GM19463 (cell line): ENCODE measurements around the gene CHRNB2.

Experiments used
- ATAC-seq: cut with Tn5 transposase; IDR thresholded peaks from one replicate; pipeline ENCODE4 v1.9.1; 2021; ENCODE audit warnings: mild to moderate bottlenecking, moderate library complexity; ENCODE audit not compliant: unreplicated experiment

CHRNB2 gene

DNA sequence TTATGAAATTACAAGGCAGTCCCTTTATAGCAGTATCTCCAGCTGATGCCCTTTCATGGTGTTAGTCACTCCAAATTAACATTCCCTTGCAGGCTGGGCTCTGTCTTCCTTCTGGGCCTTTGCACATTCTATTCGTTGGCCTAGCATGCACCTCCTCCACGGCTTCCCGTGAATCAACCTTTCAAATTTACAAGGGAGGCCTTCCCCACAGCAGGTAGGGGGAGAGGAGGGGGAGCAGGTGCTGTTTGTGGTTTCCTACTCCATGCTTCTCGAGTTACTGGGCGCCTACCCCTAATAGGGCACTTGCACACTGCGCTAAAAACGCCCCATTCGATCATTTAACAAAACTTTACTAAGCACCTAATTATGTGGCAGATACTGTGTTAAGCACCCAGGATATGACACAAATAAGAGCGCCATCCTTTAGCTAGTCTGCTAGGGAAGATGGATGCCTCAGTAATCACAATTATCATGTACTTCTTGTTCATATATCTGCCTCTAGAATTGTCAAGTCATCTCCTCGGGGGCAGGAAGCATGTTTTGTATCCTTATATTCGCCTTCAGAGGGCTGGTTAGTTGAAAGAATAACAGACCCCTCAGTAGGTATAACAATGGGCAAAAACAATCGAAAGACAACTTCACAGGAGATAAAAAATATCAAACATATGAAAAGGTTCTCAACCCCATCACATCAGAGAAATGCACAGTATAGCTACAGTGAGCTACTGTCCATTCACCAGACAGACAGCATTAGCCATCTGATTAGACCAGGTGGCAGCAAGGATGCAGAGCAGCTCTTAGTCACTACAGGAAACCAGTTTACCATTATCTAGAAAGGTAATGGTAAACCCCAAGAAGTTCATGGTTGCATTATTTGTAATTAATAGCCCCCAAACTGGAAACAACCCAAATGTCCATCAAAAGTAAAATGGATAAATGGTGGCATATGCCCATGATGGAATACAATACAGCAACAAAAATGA lies 42.1 kb downstream of the CHRNB2 start:
- ATAC-seq = no peak

DNA sequence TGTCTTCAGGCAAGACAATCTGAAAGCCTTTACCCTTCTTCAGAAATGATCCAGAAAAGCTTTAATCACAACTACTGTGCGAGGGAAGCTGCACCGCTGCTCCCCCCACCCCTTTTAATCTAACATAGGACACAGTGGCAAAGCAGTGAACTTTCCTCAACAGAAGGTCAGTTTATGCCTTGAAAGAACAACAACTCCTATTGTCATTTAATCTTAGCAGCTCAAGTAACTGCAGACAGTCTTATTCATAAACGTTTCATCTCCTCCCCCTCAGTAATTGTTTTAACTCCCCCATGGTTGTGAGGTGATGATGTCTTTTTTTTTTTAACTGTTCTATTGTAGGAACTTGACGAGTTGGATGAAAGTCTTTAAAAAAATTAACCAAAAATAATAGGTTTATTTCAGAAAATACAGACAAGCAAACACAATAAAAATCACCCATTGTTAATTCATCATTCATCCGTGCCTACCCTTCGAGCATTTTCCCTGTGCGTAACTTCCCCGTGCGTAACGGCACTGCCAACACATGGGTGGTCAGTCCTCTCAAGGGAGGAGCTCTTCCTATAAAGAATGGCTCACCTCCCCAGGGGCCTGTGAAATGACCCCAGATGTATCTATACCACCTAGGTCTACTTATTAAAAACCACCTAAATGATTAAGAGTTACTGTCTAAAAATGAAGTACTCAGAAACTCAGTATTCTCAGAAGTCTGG lies 43.7 kb downstream of the CHRNB2 start:
- no peak for ATAC-seq

DNA sequence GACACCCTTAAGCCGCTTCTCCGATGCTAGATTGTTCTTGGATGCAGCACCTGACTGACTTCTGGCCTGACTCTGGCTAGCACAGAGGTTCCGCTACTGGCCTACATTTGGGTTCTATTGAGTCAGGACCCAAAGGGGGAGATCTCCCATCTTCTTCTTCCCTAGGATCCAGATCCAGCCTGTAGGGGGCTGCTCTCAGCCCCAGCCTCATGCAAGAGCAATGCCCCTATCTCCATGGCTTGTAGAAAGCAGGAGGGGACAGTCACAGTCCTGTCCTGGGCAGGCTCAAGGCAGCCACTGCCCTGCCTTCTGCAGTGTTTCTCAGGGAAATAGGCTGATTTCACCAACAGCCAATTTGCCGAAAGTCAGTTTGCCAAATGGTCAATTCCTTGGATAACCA lies 46.7 kb downstream of the CHRNB2 start:
- no peak for ATAC-seq

DNA sequence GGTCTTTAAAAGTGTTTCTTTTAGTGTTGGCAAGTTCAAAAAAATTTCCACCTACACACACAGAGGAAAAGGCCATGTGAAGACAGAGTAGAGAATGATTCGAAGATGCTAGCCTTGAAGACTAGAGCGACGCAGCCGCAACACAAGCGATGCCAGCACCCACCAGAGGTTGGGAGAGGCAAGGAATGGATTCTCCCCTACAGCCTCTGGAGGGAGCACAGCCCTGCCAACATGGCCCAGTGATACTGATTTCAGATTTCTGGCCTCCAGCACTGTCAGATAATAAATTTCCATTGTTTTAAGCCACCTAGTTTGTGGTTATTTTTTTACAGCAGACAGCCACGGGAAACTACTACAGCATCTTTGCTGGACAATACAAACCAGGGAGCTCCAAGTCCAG lies 47.3 kb downstream of the CHRNB2 start:
- ATAC-seq = no peak

DNA sequence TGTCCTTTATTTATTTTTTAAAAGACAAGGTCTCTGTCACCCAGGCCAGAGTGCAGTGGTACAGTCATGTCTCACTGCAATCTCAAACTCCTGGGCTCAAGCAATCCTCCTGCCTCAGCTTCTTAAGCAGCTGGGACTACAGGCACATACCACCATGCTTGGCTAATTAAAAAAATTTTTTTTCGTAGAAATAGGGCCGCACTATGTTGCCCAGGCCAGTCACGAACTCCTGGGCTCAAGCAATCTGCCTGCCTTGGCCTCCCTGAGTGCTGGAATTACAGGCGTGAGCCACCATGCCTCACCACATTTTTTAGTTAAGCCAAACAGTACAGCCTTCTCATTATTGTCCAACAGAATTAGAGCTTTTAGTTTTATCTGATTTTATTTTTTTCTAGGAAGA lies 47.8 kb downstream of the CHRNB2 start:
- no peak for ATAC-seq

DNA sequence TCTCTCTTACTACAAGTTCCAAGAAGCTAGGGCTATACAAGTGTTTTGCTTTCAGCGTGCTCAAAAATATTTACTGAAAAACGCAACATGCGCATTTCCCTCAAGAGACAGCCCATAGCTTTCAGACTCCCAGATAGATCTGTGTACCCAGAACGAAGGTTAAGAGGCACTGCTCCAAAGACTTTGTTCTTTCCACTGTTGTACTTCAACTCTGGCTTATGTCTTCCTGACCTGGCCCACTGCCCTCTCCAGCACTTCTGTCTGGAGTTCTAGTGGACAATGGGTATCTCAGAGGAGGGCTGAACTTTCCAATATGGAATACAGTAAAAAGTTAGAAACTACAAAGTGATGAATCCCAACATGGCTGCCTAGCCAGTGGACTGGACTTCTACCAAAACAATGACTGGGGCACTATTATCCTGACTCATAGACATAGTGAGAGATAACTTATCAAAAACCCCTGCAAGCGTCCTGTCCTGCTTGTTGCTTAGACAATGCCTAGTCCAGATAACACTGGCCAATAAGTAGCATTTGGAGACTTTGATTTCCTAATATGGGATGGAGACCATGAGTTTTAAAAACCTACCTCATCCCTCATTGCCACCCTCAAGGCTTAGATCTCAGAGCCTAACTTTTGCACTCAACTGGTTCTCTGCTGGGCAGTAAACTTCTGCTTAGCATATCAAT lies 49.2 kb downstream of the CHRNB2 start:
- no peak for ATAC-seq

DNA sequence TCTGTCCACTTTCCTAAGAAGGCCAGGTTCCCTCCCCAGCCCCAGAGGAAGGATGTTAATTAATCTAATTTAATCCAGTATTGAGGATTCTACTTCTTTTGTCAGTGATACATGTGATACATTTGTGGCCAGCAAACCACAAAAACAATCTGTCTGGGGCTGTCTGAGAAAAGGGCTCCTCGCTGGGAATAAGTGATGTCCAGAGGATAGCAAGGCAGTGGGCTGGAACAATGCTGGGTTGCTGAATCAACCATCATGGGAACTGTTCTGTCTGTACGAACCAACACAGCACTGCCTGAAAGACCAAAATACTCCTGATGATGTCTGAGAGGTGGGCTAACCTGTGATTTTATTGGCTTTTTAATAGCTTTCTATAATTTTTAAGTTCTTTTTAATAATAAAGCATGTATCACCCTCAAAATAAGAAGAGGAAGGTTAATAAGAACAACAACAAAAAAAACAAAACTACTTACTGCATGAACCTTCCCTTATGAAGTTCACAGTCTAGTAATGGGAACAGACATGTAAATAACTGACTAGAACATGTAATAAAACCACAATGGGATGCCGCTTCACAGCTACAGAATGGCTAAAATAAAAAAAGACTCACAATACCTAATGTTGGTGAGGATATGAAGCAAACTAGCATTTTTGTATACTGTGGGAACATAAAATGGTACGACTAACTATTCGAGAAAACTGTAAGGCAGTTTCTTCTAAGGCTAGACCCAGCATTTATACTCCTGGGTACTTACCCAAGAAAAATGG lies 51.8 kb downstream of the CHRNB2 start:
- ATAC-seq = no peak

DNA sequence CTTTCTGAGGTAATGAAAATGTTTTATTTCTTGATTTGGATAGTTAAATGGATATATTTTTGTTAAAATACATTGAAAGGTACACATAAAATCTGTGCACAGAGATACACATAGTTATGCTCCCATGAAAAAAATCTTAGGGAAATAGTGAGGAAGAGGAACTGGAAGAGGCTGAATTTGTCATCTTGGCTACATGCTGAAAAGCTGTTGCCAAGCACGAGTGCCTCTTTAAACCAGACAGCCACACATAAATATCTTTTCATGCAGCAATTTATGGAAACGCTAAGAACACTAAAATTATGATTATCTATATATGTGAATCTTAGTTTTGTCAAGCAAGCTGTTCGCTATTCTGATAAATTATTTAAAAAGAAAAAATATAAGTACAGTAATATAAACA lies 53.2 kb downstream of the CHRNB2 start:
- no peak for ATAC-seq

DNA sequence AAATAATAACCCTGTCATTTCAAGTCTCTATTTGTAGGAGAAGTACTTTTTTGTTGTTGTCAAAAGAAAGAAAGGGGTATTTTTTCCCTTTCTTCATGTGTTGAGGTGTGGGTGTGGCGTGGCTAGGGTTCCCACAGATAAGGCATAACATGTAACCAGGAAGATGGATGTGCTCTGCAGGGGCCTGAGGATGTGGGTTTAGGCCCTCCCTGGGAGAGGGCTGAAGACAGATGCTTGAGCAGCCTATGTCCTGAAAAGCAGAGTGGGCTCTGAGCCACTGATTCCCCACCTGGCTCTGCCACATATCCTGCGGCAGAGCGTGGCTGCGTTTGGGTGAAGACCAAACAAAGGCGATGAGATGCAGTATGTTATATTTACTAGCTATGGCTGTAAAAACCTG lies 54.3 kb downstream of the CHRNB2 start:
- ATAC-seq = no peak

DNA sequence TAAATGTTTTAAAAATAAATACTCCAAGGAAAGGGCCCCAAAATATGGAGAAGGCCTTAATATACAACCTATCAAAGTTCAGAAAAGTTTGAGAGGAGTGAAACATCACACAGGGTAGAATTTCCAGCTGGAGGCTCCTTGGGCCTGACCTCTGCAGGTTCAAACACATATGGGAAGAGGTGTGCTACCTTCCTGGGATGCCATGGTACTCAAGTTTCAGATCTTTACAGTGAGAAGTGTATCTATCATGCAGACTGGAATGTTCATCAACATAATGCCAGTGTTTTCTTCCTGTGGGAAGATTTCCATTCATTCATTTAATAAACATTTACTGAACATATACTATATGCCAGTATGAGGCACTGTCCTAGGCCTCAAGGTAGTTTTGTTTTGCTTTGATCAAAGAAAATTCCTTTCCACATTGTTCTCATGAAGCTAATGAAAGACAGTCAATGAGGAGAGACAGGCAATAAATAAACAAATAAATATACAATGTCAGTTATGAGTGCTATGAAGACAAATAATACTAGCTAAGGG lies 55.0 kb downstream of the CHRNB2 start:
- ATAC-seq = no peak

DNA sequence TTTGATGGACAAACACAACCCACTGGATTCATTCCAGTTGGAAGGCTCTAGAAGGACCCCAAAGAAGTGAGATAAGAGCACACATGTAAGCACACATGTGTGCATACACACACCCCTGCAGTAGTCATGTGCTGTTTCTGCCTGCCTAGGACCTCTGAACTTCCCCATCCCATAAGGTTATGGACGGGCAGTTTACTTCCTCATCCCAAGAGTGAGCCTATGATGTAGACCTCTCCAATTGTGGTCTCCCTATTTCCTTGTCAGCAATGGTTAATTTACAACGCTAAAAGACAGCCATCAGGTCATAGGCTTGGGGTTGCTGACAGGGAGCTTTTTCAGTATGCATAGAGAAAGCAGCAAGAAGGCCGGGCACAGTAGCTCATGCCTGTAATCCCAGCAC lies 55.8 kb downstream of the CHRNB2 start:
- no peak for ATAC-seq

DNA sequence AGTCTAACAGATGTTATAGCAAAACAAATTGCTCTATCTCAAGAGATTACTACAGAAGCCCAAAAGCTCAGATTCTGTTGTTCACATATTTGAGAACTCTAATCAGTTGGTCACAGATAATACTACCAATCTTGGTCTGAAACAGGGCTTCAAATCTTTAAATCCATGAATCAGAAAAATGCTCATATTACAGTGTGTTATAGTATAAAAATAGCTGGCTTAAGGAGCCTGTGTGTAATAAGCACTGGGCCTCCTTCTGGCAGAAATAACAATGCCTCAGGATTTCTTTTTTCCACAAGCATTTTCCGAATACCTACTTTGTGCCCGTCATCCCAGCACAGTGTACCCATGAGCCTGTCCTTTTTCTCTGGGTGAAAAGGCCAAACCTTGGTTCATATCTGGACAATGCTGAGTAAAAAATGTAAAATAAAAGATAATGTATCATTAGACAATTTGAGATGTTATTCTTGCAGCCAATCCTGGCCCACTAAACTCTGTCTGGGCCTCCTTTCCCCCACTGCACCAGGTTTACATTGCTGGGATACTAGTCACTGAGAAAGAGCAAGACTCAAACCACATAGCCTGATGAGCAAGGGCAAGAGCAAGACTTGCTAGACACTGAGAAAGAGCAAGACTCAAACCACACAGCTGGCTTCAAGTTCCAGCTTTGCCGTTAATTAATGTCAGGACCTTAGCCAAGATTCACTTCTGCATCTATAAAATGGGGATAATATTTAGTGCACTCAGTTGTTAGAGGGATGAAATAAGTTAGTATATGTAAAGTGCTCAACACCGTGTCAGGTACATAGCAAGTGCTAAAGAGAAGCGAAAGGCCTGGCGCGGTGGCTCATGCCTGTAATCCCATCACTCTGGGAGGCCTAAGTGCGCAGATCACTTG lies 57.4 kb downstream of the CHRNB2 start:
- no peak for ATAC-seq

DNA sequence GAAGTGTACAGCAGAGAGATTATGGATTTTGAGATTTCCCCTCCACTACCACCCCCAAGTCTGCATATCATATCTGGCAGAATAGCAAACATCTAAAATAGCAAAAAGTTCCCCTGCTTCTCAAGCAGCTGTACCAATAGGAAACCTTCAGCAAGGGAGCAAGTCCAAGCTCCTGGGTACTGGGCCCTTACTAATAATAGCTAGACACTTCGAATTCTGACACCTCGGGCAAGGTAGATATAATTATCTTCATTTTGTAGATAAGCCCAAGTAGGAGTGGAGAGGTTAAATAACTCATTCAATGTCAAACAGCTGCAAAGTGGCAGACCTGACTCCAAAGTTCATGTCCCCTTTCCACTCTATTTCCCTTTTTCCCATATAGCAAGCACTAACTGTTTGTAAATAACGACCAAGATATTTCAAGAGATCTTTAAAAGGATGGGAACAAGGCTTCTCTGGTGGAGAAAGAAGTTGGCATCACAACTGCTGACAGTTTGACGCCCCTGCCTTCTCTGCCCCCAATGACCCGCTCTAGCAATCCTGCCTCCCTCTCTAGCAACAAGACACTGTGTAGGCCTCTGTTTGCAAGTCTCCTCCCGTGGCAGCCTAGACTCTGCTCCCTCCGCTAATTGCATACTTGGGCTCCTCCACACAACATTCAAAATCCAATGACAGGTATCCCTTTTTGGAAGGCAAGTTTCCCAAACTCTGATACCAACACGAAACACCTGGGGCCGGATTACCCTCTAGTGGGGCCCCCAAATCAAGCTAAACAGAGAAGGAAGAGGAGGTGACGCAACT lies 59.1 kb downstream of the CHRNB2 start:
- ATAC-seq = no peak

DNA sequence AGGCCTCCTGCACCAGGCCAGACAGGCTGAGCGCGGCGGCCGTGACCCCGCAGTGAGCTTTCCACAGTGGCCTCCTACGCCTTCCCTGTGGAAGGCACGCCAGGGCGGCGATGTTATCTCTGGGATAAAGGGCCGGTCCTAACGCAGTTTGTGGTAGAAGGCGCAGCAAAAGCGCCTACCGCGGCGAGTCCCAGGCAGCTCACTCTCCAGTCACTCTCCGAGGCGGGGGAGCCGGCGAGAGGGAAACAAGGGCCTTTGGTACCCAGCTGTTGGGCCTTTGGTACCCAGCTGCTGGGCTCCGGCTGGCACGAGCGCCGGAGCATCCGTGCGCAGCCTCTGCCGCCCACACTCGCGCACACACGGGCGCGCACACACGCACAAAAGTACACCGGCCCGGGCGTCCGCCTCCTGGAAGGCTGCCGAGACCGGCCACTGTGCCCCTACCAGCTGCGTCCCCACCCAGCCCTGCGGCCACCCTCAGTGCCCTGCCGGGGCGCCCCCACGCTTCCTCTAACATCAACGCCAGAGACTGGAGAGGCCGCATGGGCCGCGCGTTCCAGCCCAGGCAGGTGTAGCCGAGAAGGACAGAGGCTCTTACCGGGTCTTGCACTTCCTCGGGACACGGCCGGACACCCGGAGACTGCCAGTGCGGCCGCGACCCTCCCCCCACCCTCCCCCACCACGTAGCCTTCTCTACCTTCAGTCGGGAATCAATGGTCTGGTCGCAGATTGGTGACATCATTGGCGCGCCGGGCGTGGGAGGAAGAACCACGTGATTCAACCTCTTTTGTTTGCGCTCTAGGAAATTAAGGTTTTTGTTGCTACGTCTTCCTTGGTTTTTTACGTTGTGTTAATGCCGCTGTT lies 59.9 kb downstream of the CHRNB2 start:
- peak; percentile 58 for ATAC-seq

DNA sequence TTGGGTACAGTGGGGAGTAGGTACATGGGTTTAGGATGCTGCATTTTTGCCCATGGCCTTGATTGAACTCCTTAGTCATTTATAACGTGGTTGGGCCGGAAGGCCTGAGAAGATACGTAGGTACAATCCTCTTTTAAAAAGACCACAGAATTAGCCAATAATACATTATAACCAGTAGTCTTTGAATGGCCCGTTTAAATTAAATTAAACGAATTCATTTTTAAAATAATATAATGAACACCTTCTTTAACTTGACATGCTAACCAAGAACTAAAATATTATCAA lies 60.5 kb downstream of the CHRNB2 start:
- ATAC-seq = no peak

DNA sequence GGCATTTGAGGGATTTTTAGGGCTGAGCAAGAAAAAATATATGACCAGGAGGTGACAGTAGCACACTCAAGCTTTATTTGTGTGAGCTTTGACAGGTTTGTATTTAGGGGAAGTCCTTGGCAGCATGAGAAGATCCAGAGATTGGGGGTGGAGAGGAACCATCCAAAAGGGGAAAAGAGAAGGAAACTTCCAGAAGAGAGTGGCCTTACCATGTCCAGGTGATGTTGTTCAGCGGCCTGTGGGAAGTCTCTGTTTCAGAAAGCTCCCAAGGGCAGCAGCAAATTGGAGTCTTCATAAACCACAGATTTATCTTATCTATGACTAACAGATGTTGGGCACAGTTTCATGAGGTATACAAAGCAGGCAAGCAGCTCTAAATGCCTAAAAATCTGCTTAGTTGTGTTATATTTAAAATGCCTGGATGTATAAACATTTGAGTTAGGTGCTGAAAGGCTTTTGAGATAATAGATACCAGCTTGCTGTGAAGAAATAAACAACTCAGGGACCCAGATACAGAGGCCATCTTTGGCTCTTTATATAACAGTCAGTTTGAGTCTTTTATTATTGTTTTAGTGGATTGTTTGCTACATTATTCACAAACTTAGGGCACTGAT lies 61.6 kb downstream of the CHRNB2 start:
- no peak for ATAC-seq
